GM23338 (cell line): ENCODE measurements around the gene RTN4RL1. TPM values are rescaled to one million over a fixed set of nuclear protein-coding genes. Genes with fewer than 3 reads are reported as not detected.
A peak's percentile ranks its signal among the peaks of the same experiment; 100 is the strongest.

Experiments
- ATAC-seq: fragments of 200-7000 bp; cut with Tn5 transposase; 3 replicates; pipeline ENCODE4 v1.9.1; 2020
- DNase-seq: peaks from one replicate; pipeline ENCODE4 v3.0.0-alpha.2; 2015; ENCODE audit warnings: low spot score
- H2AFZ ChIP-seq: fragments of 200-600 bp; sonication (generic); 2 replicates; pipeline ENCODE4 v1.8.0; 2016; ENCODE audit warnings: antibody characterized with exemption, mild to moderate bottlenecking, moderate library complexity
- H3F3A ChIP-seq: fragments of 200-600 bp; sonication (generic); replicated peaks from 2 replicates; pipeline ENCODE4 v1.8.0; 2017; ENCODE audit warnings: antibody characterized with exemption, mixed run types, low read depth
- H3K27ac ChIP-seq: fragments of 200-600 bp; sonication (generic); 2 replicates; pipeline ENCODE4 v1.6.1; 2016; ENCODE audit warnings: low read depth
- H3K27me3 ChIP-seq: fragments of 200-600 bp; sonication (generic); 2 replicates; pipeline ENCODE4 v1.8.0; 2016; ENCODE audit warnings: mild to moderate bottlenecking, mixed run types, moderate library complexity; ENCODE audit not compliant: insufficient read depth
- H3K36me3 ChIP-seq: fragments of 200-600 bp; sonication (generic); 2 replicates; pipeline ENCODE4 v1.8.0; 2016; ENCODE audit warnings: mild to moderate bottlenecking; ENCODE audit not compliant: insufficient read depth
- H3K4me1 ChIP-seq: fragments of 200-600 bp; sonication (generic); 2 replicates; pipeline ENCODE4 v1.8.0; 2016; ENCODE audit warnings: mild to moderate bottlenecking, moderate library complexity; ENCODE audit not compliant: insufficient read depth
- H3K4me2 ChIP-seq: fragments of 200-600 bp; sonication (generic); 2 replicates; pipeline ENCODE4 v1.7.1; 2017; ENCODE audit warnings: mixed run types
- H3K4me3 ChIP-seq: fragments of 200-600 bp; sonication (generic); 2 replicates; pipeline ENCODE4 v1.6.1; 2016; ENCODE audit warnings: mixed run types
- H3K79me2 ChIP-seq: fragments of 200-600 bp; sonication (generic); replicated peaks from 2 replicates; pipeline ENCODE4 v1.8.0; 2017; ENCODE audit warnings: mild to moderate bottlenecking; ENCODE audit not compliant: insufficient read depth
- H3K9me2 ChIP-seq: fragments of 200-600 bp; sonication (generic); 2 replicates; pipeline ENCODE4 v1.8.0; 2017; ENCODE audit not compliant: insufficient read depth
- H4K20me1 ChIP-seq: fragments of 200-600 bp; sonication (generic); replicated peaks from 2 replicates; pipeline ENCODE4 v1.8.0; 2017; ENCODE audit warnings: mild to moderate bottlenecking; ENCODE audit not compliant: insufficient read depth
- H3K27ac Mint-ChIP-seq: 2 replicates; pipeline ENCODE4 v1.8.0; 2020; ENCODE audit warnings: inconsistent platforms, mild to moderate bottlenecking, moderate library complexity, mixed read lengths
- H3K27me3 Mint-ChIP-seq: 3 replicates; pipeline ENCODE4 v1.8.0; 2022; ENCODE audit warnings: low read depth, mild to moderate bottlenecking, moderate library complexity, mixed read lengths, inconsistent platforms; ENCODE audit not compliant: insufficient read depth, poor library complexity
- H3K36me3 Mint-ChIP-seq: 3 replicates; pipeline ENCODE4 v1.8.0; 2021; ENCODE audit warnings: low read depth, mild to moderate bottlenecking, inconsistent platforms, moderate library complexity, mixed read lengths
- H3K4me1 Mint-ChIP-seq: 3 replicates; pipeline ENCODE4 v1.8.0; 2020; ENCODE audit warnings: mild to moderate bottlenecking, inconsistent platforms, mixed read lengths
- H3K4me3 Mint-ChIP-seq: 3 replicates; pipeline ENCODE4 v1.8.0; 2021; ENCODE audit warnings: moderate library complexity, mild to moderate bottlenecking, inconsistent platforms, mixed read lengths
- H3K9me3 Mint-ChIP-seq: 3 replicates; pipeline ENCODE4 v1.8.0; 2020; ENCODE audit warnings: moderate library complexity, mild to moderate bottlenecking, inconsistent platforms, mixed read lengths
- POLR2AphosphoS5 ChIP-seq: IDR thresholded peaks from 2 replicates; pipeline ENCODE4 v1.6.1; 2016; ENCODE audit warnings: antibody characterized with exemption, low read depth
- ZNF114 ChIP-seq: fragments of 250-450 bp; sonication (Bioruptor Pico); IDR thresholded peaks from 2 replicates; pipeline ENCODE4 v1.5.0; 2020; ENCODE audit warnings: mild to moderate bottlenecking, moderate library complexity
- ZNF331 ChIP-seq: fragments of 250-450 bp; sonication (Bioruptor Pico); IDR thresholded peaks from 2 replicates; pipeline ENCODE4 v1.5.0; 2020; ENCODE audit warnings: low read depth, mild to moderate bottlenecking, moderate library complexity
- polyA plus RNA-seq: library from polyadenylated mRNA; unstranded; fragments of >200 nt; fragmentation: Nextera tagmentation; extraction: Ambion mirVana; gene quantifications from 2 replicates; pipeline ENCODE4 v1.2.1, GENCODE V29; 2016
- total RNA-seq: library from RNA; depleted of rRNA; stranded (reverse); fragments of >200 nt; shearing (Covaris generic); gene quantifications from 2 replicates; pipeline ENCODE4 v1.2.3, GENCODE V29; 2014
- TF ChIP-seq, protein P1 (sequence below): IDR thresholded peaks from one replicate; pipeline ENCODE4 v1.6.1; 2018; ENCODE audit warnings: antibody characterized with exemption; ENCODE audit not compliant: unreplicated experiment
- TF ChIP-seq, protein P2 (sequence below): IDR thresholded peaks from 2 replicates; pipeline ENCODE4 v1.6.1; 2016; ENCODE audit warnings: antibody characterized with exemption
- TF ChIP-seq, protein P3 (sequence below), 2 experiments: fragments of 200-600 bp in 1 of 2; sonication (generic) in 1 of 2; conservative IDR thresholded peaks; 2 replicates each; pipeline versions ENCODE4 v1.5.1 to v1.6.1; 2016 to 2017; ENCODE audit warnings: antibody characterized with exemption in 2 of 2, low read depth in 2 of 2, mild to moderate bottlenecking in 2 of 2, moderate library complexity in 1 of 2

Gene RTN4RL1
- total and polyA plus RNA-seq, 2 experiments from 2014 or later = 0.17 TPM; not detected in 1

DNA sequence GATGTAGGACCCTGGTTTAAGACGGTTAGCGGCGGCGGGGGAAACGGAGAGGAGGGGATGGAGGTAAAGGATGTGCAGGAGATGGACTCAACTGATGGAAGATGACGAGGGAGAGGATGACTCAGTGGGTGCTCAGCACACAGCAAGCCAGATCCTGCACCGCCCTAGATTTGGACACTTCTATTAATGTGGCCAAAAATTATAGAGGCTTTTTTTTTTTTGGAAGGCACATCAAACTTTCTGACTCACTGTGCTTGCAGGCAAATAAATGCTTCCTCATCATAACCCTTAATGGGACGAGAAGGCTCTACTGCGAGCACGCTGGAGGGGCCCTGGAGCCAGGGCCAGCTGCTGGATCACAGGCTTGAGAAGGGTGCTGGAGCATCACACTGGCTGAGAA is 36.0 kb downstream of the RTN4RL1 start:
- no peak overlapping the region for H3K27ac ChIP-seq
- DNase-seq (no peak), ATAC-seq (no peak)
- Mint-ChIP-seq H3K27ac (no peak overlapping the region), H3K4me3 (no peak overlapping the region), H3K27me3 (peaks cover 11% of the 10 kb centered on the region), H3K9me3 (no peaks in the 10 kb centered on the region), H3K4me1 (peaks cover 8% of the 10 kb centered on the region; the same call in 2 of the 3 replicates), H3K36me3 (no peaks in the 10 kb centered on the region)
- no peaks in the 10 kb centered on the region for H3K4me1 ChIP-seq
- no peak overlapping the region for H3K4me3 ChIP-seq
- no peaks in the 10 kb centered on the region for H3K27me3 ChIP-seq
- H2AFZ ChIP-seq = no peak overlapping the region
- H3K4me2 ChIP-seq = no peak overlapping the region
- no peaks in the 10 kb centered on the region for H3K9me2 ChIP-seq
- H4K20me1 ChIP-seq = no peaks in the 10 kb centered on the region
- H3K79me2 ChIP-seq = no peaks in the 10 kb centered on the region
- no peaks in the 10 kb centered on the region for H3F3A ChIP-seq
- no peaks in the 10 kb centered on the region for H3K36me3 ChIP-seq
- no peak for TF ChIP-seq POLR2AphosphoS5
- TF ChIP-seq, protein P1, sequence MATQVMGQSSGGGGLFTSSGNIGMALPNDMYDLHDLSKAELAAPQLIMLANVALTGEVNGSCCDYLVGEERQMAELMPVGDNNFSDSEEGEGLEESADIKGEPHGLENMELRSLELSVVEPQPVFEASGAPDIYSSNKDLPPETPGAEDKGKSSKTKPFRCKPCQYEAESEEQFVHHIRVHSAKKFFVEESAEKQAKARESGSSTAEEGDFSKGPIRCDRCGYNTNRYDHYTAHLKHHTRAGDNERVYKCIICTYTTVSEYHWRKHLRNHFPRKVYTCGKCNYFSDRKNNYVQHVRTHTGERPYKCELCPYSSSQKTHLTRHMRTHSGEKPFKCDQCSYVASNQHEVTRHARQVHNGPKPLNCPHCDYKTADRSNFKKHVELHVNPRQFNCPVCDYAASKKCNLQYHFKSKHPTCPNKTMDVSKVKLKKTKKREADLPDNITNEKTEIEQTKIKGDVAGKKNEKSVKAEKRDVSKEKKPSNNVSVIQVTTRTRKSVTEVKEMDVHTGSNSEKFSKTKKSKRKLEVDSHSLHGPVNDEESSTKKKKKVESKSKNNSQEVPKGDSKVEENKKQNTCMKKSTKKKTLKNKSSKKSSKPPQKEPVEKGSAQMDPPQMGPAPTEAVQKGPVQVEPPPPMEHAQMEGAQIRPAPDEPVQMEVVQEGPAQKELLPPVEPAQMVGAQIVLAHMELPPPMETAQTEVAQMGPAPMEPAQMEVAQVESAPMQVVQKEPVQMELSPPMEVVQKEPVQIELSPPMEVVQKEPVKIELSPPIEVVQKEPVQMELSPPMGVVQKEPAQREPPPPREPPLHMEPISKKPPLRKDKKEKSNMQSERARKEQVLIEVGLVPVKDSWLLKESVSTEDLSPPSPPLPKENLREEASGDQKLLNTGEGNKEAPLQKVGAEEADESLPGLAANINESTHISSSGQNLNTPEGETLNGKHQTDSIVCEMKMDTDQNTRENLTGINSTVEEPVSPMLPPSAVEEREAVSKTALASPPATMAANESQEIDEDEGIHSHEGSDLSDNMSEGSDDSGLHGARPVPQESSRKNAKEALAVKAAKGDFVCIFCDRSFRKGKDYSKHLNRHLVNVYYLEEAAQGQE = no peak
- TF ChIP-seq, protein P2, sequence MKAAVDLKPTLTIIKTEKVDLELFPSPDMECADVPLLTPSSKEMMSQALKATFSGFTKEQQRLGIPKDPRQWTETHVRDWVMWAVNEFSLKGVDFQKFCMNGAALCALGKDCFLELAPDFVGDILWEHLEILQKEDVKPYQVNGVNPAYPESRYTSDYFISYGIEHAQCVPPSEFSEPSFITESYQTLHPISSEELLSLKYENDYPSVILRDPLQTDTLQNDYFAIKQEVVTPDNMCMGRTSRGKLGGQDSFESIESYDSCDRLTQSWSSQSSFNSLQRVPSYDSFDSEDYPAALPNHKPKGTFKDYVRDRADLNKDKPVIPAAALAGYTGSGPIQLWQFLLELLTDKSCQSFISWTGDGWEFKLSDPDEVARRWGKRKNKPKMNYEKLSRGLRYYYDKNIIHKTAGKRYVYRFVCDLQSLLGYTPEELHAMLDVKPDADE = no peak
- TF ChIP-seq ZNF331 (CRISPR knock-in tag) = no peak
- TF ChIP-seq, protein P3, sequence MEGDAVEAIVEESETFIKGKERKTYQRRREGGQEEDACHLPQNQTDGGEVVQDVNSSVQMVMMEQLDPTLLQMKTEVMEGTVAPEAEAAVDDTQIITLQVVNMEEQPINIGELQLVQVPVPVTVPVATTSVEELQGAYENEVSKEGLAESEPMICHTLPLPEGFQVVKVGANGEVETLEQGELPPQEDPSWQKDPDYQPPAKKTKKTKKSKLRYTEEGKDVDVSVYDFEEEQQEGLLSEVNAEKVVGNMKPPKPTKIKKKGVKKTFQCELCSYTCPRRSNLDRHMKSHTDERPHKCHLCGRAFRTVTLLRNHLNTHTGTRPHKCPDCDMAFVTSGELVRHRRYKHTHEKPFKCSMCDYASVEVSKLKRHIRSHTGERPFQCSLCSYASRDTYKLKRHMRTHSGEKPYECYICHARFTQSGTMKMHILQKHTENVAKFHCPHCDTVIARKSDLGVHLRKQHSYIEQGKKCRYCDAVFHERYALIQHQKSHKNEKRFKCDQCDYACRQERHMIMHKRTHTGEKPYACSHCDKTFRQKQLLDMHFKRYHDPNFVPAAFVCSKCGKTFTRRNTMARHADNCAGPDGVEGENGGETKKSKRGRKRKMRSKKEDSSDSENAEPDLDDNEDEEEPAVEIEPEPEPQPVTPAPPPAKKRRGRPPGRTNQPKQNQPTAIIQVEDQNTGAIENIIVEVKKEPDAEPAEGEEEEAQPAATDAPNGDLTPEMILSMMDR (conservative IDR thresholded peaks at IDR 0.05; ENCODE audit: low read depth in 2 of 2) = no peak

DNA sequence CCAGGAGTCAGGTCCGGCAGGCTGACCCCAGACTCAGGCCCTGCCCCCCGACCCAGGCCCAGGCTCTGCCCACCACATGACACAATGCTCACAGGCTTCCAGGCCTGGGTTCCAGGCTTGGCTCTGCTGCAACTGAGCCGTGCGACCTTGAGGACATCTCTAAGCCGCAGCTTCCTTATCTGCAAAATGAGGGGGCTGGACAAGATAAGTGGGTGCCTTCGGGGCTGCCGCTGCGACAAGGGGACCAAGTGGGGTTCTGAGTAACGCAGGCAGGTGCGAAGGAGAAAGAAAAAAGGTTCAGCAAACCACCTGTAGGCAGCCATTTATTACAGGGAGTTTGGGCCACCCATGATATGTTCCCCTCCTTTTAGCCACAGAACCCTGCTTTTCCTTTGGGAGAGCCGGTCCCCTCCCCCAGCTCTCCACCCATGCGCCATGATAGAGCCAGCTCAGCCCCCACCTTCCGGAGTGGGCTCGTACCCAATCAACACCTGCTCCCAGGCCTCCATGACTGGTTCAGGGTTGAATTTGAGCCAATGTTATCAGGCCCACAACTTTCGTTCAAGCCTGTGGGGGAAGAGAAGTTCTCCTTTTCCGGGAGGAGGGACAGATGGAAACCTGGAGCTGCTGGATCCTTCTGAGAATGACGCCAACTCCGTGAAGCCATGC is 38.2 kb downstream of the RTN4RL1 start:
- H4K20me1 ChIP-seq = no peaks in the 10 kb centered on the region
- Mint-ChIP-seq H3K27me3 (peaks cover 13% of the 10 kb centered on the region), H3K36me3 (no peaks in the 10 kb centered on the region), H3K27ac (no peak overlapping the region), H3K4me3 (no peak overlapping the region), H3K9me3 (no peaks in the 10 kb centered on the region), H3K4me1 (peaks cover 8% of the 10 kb centered on the region; the same call in 2 of the 3 replicates)
- DNase-seq (no peak), ATAC-seq (no peak)
- no peaks in the 10 kb centered on the region for H3F3A ChIP-seq
- H3K4me1 ChIP-seq = no peaks in the 10 kb centered on the region
- H3K27me3 ChIP-seq = no peaks in the 10 kb centered on the region
- no peaks in the 10 kb centered on the region for H3K79me2 ChIP-seq
- H2AFZ ChIP-seq = peak overlapping the region; percentile 86
- H3K9me2 ChIP-seq = no peaks in the 10 kb centered on the region
- no peak overlapping the region for H3K4me2 ChIP-seq
- no peak overlapping the region for H3K27ac ChIP-seq
- no peaks in the 10 kb centered on the region for H3K36me3 ChIP-seq
- H3K4me3 ChIP-seq = no peak overlapping the region
- TF ChIP-seq, protein P3 (conservative IDR thresholded peaks at IDR 0.05; ENCODE audit: low read depth in 2 of 2) = no peak
- TF ChIP-seq, protein P1 = no peak
- TF ChIP-seq ZNF114 (CRISPR knock-in tag) = no peak
- TF ChIP-seq, protein P2 = no peak
